ENCODE data around the gene CPZ.
"Not testable (repeated sequence)": the region's sequence is repeated elsewhere in the genome, so short reads cannot be mapped to it uniquely, and the experiment has no call there.

The CPZ gene

GRCh38 chr4:8613421-8614364, 21.1 kb downstream of the CPZ start:
- DNase-seq, result no peak

DNA sequence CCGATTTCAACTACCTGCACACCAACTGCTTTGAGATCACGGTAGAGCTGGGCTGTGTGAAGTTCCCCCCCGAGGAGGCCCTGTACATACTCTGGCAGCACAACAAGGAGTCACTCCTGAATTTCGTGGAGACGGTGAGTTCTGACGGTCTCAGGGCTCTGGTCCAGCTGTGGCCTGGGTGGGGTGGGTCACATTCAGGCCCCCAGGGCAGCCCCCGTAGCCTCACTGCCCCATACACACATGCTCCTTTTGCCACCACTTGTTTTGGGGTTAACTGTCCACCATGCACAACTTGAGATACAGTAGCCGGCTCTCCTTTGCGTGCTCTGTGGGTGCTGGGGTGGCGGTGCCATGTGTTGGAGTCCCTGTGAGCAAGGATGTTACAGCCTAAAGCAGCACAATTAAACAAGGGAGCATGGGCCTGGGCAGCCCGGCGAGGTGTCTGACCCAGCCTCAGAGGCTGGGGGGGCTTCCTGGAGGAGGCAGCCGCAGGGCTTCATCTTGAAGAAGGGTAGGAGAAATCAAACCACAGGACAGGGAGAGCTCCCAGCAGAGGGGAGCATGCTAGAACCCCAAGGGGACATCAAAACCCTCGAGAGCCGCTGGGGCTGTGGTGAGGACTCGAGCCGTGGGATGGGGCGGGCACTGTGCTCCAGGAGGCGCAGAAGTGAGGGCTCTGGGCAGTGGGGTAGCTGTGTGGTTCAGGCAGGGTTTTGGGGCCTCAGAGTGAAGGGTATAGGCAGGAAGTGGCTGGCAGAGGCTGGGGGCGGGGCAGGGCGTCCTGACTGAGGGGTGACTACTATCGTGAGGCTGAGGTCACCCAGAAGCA, 22.0 kb downstream of the CPZ start:
- DNase-seq, result no peak

DNA sequence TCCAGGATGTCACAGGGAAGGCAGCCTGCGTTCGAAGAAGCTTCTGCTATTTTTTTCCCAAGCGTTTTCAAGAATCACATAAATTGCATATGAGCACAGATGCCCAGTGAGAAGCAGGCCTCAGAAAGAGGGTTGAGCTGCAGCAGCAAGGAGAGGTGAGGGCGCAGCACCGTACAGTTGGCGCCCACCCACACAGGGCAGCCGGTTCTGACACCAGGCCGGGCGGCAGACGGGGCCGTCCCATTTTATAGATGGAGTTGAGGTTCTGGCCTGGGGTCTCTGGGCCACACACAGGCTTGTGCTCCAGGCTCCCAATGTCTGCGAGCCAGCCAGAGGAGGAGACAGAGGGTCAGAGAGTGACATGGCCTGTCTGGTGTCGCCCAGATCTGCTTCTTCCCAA, 22.8 kb downstream of the CPZ start:
- DNase-seq, result no peak

DNA sequence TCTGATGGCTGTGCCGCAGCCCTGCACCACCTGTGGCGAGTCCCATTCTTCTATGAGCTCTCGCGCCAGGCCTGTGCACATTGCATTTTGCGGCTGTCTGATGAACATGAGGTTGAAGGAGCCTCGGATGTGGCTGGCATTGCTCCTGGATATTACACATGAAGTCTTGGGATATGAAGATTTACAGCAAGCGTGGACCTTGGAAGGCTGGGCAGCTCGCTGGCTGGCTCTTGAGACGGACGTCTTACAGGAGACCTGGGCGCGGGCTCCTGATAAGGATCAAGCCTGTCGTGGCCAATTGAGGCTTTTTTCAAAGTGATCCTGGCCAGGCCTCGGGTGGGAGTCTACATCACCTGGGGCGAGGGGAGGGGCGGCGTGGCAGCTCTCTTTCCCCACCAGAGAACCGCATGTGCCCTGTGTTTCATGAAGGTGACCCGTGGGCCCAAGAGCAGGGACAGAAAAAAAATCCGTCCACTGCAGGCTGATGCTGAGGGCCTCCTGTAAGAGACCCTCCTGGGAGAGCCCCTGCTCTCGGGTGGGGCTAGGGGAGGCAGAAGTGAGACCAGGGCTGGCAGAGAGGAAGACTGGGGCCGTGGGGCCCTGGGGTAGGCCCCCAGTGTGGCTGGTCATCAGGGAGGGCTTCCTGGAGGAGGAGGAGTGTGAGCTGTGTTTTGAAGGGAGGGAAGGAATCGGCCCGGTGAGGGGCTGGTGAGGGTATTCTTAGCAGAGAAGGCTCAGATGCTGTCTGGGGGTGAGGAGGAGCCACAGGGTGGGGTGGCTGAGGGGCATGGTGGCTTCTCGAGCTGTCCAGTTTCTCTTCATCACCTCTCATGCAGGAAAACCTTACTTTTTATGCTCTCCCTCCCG, 23.6 kb downstream of the CPZ start:
- DNase-seq, result no peak

- no peak for DNase-seq
Measured at GRCh38 chr4:8616831-8617230, 24.3 kb downstream of the CPZ start.

DNA sequence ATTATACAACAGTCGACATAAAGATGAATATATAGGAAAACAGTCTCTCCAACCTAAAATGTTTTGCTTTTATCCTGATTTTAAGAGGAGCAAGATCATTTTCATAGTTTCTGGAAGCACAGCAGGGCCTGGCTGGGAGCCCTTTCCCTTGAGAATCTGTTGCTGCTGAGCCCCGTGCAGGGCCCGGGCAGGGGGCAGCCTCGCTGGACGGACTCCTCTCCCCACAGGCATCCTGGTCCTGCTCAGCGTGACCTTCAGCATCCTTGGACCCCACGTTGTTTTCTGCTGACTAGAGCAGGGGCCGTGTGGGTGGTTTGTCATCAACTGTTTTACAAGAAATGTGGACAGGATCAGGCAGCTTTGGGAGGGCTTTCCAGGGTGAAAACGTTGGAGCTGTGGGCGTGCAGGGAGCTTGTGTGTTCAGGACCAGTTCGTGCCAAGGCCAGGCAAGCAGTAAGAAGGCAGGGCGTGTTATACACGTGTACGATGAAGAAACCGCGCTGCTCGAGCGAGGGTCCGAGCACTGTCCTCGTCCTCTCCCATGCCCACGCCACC, 25.0 kb downstream of the CPZ start:
- DNase-seq, result no peak

- DNase-seq, result no peak
Measured at GRCh38 chr4:8618421-8618820, 25.9 kb downstream of the CPZ start.

GRCh38 chr4:8618961-8619720, 26.6 kb downstream of the CPZ start:
- DNase-seq, result no peak

GRCh38 chr4:8621135-8621534, 28.6 kb downstream of the CPZ start:
- not testable (repeated sequence) for DNase-seq

- DNase-seq, result not testable (repeated sequence)
Measured at GRCh38 chr4:8624601-8625272, 32.2 kb downstream of the CPZ start.

DNA sequence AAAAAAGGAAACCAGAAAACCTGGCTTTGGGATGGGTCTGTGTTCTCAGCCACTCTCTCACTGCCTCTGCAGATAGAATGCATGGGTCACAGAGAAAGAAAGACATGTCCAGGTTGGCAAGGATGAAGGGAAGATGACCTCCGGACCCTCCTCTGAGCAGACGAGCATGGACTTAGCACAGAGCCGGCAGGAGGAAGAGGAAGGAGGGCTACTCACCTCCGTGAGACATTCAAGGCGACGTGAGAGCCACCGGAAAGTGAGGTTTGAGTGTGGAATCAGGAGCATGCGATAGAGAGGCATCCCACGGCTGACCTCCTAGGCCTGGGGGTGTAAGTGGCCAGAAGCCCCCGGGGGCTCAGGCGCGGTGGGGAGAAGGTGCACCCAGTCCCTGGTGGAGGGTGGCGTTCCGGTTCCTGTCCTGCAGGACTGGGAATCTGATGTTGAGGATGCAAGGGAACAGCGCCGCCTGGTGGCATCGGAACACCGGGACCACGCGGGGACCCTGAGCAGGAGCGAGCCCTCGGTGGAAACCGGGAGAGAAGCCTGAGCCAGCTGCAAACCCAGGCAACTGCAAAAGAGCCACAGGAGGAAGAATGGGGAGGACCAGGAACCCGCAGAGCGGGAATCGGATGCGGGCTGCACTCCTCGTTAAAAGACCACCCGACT, 37.8 kb downstream of the CPZ start:
- DNase-seq, result not testable (repeated sequence)

- not testable (repeated sequence) for DNase-seq
Measured at GRCh38 chr4:8631896-8632295, 39.3 kb downstream of the CPZ start.

- DNase-seq, result not testable (repeated sequence)
Measured at GRCh38 chr4:8634773-8635172, 42.2 kb downstream of the CPZ start.

DNA sequence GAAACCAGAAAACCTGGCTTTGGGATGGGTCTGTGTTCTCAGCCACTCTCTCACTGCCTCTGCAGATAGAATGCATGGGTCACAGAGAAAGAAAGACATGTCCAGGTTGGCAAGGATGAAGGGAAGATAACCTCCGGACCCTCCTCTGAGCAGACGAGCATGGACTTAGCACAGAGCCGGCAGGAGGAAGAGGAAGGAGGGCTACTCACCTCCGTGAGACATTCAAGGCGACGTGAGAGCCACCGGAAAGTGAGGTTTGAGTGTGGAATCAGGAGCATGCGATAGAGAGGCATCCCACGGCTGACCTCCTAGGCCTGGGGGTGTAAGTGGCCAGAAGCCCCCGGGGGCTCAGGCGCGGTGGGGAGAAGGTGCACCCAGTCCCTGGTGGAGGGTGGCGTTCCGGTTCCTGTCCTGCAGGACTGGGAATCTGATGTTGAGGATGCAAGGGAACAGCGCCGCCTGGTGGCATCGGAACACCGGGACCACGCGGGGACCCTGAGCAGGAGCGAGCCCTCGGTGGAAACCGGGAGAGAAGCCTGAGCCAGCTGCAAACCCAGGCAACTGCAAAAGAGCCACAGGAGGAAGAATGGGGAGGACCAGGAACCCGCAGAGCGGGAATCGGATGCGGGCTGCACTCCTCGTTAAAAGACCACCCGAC, 43.5 kb downstream of the CPZ start:
- DNase-seq, result not testable (repeated sequence)

- DNase-seq, result no peak
Measured at GRCh38 chr4:8637456-8637984, 45.0 kb downstream of the CPZ start.

- no peak for DNase-seq
Measured at GRCh38 chr4:8639021-8639420, 46.5 kb downstream of the CPZ start.

DNA sequence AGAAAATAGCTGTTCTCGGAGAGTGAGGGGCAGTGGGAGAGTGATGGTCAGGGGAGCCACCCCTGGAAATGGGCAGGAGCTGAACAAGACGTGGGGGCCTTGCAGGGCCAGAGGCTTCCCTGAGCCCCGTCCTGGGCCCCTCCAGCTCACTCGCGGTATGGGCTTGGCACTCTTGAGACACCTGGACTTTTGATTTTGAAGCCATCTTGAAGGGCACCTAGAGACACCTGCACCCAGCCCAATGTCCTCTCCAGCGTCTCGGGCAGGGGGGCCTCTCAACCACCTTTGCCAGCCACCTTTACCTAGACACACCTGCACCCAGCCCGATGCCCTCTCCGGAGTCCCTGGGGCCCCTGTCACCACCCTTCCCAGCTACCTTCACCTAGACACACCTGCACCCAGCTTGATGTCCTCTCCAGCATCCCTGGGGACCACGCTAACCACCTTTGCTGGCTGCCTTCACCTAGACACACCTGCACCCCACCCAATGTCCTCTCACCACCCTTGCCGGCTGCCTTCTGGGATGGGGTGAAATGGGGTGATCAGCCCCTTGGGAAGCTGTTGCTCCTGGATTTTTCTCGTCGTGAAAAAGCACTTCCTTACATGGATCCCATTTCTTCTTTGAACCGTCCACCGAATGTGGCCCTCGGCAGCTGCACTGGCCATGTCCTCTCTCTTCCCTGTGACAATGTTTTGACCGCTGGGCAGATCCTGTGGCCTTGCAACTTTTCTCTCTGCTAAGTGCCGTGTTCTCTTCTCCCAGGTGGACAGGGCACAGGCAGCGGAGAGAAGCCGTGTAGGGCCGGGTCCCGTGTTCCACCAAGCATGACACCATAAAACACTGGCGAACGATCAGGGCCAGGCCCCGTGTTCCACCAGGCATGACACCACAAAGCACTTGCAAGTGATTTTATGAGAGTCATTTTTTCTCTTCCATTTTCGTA, 47.5 kb downstream of the CPZ start:
- no peak for DNase-seq

DNA sequence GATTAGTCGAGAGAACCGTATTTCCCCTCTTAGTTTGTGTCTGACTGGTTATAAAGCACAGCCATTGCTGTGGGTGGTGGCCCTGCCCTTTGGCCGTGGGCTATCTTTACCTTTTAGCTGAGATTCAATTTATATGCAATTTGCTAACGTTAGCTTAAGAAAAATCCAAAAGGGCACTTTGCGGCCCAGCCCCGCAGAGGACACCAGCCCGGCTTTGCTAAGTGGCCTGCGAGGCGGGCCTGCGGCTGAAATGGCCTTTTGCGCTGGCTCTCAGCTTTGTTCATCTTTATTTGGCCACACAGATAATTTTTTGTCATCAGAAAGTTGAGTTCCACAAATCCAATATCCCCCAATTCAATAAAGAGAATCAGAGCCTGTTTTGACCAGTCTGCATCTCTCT, 48.3 kb downstream of the CPZ start:
- no peak for DNase-seq

GRCh38 chr4:8641256-8641655, 48.7 kb downstream of the CPZ start:
- no peak for DNase-seq

Data from right forelimb (tissue), 1 donor.